ENCODE data around the gene CDK2AP2. TPM values are rescaled to one million over a fixed set of nuclear protein-coding genes. Genes with fewer than 3 reads are reported as not detected.

The CDK2AP2 gene
- total RNA-seq, 1 donor from 2014 or later = 104 TPM

GRCh38 chr11:67506426-67507051 is 1.4 kb downstream of the CDK2AP2 start:
- Histone ChIP-seq H3K4me3 (ENCODE audit: low read depth, low read length) (no peak overlapping the region), H3K36me3 (ENCODE audit: control insufficient read depth, insufficient read depth, low read length) (peaks cover 1% of the 10 kb centered on the region)

GRCh38 chr11:67505605-67506396 is 2.2 kb downstream of the CDK2AP2 start:
- DNase-seq (ENCODE audit: low read depth) = peak; percentile 85
- H3K4me3 ChIP-seq (ENCODE audit: low read depth, low read length) = peak overlapping the region; percentile 1
- peaks cover 3% of the 10 kb centered on the region for H3K36me3 ChIP-seq (ENCODE audit: control insufficient read depth, insufficient read depth, low read length)
- TF ChIP-seq CTCF (IDR thresholded peaks at IDR 0.05; ENCODE audit: insufficient read depth, low read length, poor library complexity, severe bottlenecking) = peak; percentile 97
- H3K27me3 ChIP-seq (ENCODE audit: control insufficient read depth, insufficient read depth, low read length) = no peaks in the 10 kb centered on the region

More at GRCh38 chr11:67506426-67507051, 1.4 kb downstream of the CDK2AP2 start:
- no peaks in the 10 kb centered on the region for H3K27me3 ChIP-seq (ENCODE audit: control insufficient read depth, insufficient read depth, low read length)
- no peak for TF ChIP-seq CTCF (IDR thresholded peaks at IDR 0.05; ENCODE audit: insufficient read depth, low read length, poor library complexity, severe bottlenecking)
- no peak for DNase-seq (ENCODE audit: low read depth)

GRCh38 chr11:67504950-67505581 is 2.9 kb downstream of the CDK2AP2 start, which contains the start of gene PITPNM1:
PITPNM1 (minus strand) TSS chr11:67505363; CDS start chr11:67504180, 1,183 bp downstream.
- no peak for DNase-seq (ENCODE audit: low read depth)
- H3K27me3 ChIP-seq (ENCODE audit: control insufficient read depth, insufficient read depth, low read length) = no peaks in the 10 kb centered on the region
- peak within 1 kb of the TSS; percentile 79 for H3K4me3 ChIP-seq (ENCODE audit: low read depth, low read length)
- peaks cover 4% of the 10 kb centered on the region for H3K36me3 ChIP-seq (ENCODE audit: control insufficient read depth, insufficient read depth, low read length)
- TF ChIP-seq CTCF (IDR thresholded peaks at IDR 0.05; ENCODE audit: insufficient read depth, low read length, poor library complexity, severe bottlenecking) = no peak

- H3K4me3 ChIP-seq (ENCODE audit: low read depth, low read length) = peak overlapping the region; percentile 79
- no peak for DNase-seq (ENCODE audit: low read depth)
- TF ChIP-seq CTCF (IDR thresholded peaks at IDR 0.05; ENCODE audit: insufficient read depth, low read length, poor library complexity, severe bottlenecking) = no peak
- H3K36me3 ChIP-seq (ENCODE audit: control insufficient read depth, insufficient read depth, low read length) = peaks cover 6% of the 10 kb centered on the region
- no peaks in the 10 kb centered on the region for H3K27me3 ChIP-seq (ENCODE audit: control insufficient read depth, insufficient read depth, low read length)
These were observed 3.7 kb downstream of the CDK2AP2 start for GRCh38 chr11:67504005-67504949.

All from kidney epithelial cell (primary cell).